HG03060 (cell line): ENCODE results near the gene TGFBR1.
A peak's percentile ranks its signal among the peaks of the same experiment; 100 is the strongest.

Source experiments
- ATAC-seq: cut with Tn5 transposase; IDR thresholded peaks from one replicate; pipeline ENCODE4 v1.9.1; 2021; ENCODE audit warnings: low read depth, moderate number of reproducible peaks; ENCODE audit not compliant: unreplicated experiment

TGFBR1 gene

DNA sequence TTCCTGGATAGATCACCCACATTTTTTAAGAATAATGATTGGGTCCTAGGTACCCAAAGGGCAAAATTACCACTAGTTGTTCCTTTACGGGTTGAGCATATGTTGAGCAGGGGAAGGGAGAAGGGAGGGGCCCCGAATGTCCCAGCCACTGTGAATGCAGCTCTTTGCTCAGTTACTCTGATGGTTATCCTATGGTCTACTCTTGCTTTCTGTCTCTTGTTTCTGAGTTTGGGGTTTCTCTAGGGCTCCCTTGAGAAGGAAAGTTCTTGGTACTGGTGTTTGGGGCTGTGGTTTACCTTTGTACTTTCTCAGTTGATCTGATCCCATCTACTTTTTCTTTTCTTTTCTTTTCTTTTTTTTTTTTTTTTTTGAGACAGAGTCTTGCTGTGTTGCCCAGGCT is 61.2 kb downstream of the TGFBR1 start:
- ATAC-seq, result no peak

DNA sequence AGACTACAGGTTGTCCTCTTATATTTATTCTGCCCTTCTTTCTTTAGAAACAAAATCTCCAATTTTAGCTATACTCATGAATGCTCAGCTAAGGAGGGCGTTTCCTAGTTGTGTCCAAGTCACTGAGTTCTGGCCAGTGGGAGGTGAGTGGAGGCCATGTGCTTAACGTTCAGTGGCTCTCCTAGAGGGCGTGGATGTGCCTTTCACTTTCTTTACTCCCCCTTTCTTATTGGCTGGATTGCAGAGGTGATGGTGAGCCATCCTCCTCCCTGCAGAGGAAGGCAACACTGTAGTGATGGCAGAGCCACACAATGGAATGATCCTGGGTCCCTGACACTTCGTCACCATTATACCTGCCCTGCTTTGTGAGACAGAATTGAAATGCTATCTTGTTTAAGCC is 62.2 kb downstream of the TGFBR1 start:
- no peak for ATAC-seq

DNA sequence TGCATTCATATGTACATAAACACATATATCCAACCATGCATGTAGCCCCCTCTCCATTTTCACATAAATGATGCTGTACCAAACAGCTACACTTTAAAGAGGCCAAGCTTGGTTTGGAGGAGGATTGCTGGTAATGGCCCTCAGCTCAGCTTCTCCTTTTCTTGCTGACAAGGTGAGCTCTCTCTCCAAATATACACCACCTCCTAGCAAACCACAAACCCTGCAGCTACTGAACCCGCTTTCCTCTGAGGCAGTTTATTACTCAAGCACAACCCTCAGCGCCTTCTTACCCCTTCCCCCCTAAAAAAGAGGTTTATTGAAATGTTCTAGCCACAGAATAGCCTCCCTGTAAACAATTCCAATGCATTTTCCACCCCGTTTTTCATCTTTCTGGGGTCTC is 62.8 kb downstream of the TGFBR1 start:
- ATAC-seq, result no peak

DNA sequence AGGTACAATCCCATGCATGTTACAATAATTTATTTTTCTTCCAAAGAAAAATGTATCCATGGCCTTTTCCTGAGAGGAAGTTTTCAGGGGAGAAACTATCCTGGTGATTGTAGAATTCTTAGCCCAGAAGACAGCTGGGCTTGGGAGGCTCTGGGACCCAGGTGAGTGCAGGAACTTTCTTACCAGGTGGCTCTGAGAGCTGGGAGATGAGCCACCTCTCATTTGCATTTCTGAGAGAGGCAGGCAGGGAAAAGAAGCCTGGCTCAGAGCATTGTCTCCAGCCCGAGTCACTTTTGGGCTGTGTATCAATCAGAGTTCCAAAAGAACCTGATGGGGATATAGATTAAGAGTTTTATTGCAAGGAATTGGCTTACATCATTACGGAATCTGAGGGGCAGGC is 64.2 kb downstream of the TGFBR1 start:
- no peak for ATAC-seq

DNA sequence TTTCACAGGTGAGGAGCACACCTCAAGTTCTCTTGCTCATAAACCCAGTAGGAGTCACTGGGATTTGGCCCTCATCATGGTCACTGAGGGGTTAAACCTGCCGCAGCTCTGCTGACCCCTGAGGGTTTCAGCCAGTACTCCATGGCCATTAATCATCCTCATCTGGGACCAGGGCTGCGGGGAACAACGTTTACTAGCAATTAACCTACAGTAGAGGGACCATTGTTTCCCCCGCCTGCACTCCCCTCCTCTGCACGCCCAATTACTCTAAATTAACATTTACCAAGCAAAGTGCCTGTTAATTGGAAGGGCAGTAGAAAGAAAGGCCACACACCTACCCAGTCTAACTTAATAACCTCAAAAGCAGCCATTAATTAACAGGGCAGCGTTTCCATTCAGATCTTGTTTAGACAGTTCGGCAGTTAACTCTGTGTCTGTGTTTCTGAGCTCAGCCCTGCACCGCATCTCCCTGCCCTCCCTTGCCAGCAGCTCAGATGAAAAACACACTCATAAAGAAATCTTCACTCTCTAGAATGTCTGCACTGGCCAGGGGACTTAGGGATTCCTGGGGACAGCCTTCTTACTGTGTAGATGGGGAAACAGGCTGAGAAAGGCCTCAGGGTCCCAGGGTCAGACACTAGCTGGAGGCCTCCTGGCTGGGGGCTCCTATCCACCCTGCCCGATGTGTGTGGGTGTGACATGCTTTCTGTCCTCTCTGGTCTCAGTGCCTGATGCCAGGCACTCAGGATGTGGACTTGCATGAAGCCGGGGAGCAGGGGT is 65.3 kb downstream of the TGFBR1 start:
- no peak for ATAC-seq

- ATAC-seq, result no peak
These were observed 66.6 kb downstream of the TGFBR1 start for GRCh38 chr9:99171225-99172123.

DNA sequence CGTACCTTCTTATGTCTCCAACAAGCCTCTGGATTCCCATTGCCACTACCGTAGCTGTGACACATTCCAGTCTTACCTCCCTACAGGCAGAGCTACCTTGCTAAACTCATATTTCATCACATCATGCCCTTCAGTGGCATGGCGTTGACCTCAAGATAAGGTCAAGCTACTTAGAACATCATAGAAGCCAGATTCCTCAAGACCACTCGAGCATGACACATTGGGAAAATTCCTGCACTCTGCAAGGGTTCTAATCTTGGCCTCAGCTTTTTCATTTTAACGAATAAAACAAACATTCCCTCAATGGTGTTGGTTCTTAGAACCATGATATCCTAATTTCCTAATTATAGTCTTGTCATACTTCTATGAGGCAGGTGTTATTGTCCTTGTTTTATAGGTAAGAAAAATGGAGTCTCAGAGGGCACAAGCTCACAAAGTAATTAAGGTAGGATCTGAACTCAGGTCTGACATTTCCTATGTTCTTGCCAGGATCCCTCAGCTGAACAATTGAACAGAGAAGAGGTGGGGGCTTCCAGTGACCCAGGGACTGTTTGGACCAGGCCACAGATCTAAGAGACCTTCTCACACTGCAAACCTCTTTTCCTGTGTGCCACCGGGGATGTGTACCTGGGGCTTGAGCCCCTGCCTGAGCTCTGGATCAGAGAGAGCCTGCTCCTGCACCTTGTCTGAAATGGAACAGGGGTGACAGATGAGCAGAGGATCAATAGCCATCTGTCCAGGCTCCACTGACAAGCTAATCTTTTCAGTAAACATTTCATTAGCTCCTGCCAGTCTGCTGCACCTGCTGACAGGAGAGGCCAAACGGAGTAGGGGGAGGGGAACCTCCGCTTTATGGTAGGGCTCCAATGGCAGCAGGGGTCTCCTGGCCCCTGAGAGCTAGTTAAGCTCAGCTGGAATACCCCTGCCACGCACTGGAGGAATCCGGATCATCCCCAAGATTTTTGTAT is 67.5 kb downstream of the TGFBR1 start:
- ATAC-seq, result no peak

DNA sequence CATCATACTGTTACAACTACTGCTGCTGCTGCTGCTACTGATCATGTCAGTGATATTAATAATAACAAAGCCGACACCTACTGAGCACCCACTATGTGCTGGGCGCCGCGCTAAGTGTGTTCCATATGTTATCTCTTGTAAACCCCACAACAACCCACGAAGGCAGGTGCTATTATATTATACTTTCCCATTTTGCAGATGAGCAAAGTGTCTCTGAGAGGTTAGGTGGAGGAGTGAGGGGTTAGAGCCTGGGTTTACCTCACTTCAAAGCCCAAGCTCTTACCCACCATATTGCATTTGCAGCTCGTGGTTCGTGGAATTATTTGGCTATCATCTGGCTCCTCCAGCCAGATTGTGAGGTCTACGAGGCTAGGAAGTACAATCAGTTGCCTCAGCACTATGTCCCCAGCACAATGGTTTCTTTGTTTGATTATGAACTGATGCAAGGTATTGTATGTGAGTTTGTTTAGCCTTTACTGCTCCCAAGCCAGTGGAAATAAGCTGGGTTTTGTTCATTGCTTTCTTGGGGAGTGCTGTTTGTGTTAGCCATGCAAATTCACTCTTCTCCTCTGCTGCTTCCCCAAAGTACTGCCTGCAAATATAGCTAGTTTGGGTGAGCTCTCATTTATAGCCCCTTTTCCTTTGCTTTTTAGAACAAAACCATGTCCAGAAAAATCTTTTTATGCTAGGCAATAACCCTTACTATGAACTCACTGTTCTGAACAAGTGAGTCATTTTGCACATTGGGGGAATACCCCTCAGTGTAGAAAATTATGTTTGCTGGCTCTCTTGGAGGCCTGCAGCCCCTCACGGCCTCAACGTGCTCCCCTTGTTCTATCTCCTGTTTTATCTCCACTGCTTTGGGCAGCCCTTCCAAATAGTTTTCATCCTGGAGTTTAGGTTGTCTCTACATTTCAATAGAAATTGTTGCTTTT is 68.9 kb downstream of the TGFBR1 start:
- ATAC-seq, result no peak

GRCh38 chr9:99176527-99177013 is 71.7 kb downstream of the TGFBR1 start:
- ATAC-seq, result no peak

DNA sequence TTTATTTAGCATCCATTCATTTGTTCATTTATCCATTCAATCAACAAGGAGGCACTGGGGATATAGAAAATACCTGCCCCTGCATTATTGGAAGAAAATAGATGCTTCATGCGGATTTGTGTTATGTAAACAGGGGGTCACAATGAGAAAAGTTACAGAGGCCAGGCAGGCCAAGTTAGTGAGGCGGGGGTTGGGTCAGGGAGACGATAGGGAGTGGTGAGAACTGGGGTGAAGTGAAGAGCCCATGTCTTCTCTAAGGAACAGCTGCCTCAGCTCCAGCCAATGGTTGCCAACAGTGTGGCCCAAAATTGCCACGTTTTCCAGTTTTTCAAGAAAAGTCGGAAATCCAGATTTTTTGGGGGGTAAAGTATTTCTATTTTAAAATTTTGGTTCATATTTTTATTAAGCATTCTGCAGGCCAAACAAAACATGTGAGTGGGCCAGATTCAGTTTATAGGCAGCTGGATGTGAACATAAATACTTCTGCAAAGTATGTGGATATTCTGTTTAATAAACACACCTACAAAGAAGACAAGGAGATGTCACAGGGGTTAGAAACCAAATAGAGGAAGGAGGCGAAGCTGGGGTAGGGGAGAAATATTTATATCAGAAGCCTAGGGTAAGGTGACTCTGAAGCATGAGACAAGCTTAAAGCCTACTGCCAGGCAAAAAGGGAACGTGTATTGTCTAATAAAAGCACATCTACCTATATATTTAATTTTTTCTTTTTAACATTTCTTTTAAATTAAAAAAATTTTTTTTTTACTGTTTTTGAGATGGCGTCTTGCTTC is 72.9 kb downstream of the TGFBR1 start:
- no peak for ATAC-seq

DNA sequence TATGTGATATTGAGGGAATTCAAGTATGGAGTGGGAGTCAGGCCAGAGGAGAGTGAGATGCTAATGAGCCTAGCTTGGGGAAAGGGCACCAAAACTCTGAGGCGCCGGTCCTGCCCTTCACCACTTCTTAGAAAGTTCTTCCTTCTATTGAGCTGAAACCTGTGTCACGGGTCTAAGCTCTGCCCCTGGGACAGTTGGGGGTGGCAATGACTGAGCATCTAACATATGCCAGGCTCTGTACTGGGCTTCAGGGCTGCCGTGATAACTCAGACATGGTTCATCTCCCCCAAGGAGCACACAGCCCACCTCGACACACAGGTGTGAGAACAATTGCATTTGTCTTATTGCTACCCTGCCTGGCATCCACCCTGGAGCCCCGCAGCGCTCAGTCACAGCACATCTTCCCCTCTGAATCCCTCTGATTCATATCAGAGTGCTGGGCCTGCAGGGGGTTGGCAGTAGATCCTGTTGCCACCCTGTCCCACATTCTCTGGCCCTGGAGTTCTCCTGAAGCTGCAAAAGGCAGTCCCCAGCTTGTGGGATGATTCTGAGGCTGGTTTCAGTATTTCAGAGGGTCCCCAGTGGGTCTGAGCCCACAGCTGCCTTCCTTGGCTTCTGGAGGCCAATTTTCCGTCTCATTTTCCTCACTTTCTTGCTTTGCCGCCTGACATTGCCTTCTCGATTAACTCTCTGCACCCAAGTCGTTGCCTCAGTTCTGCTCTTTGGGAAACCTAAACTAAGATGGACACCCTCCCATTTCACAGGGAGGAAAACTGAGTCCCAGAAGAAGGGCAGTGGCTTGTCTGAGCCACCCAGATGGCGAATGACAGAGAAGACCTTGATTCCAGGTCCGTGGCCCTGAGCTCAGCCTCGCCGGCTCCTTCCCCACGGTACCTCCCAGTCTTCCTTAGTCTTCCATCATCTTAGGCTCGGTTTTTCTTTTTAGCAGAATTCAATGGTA is 74.3 kb downstream of the TGFBR1 start:
- ATAC-seq, result no peak

DNA sequence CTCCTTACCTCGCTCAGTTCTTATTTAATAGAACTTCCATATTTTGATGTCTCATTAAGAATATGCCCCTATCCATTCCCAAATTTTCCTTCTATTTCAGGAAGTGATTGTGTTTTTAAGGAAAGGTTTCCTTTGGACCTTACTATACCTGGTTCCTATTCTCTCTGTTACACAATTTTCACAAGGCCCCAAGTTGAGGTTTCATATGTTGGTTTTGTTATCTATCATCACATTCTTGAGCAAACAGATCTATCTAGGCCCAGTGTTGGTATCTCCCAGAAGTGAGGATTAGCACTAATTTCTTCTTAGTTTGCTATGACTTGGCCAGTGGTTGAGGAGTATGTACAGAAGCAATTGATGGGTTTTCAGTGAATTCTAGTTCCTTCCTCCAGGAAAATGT is 75.3 kb downstream of the TGFBR1 start:
- no peak for ATAC-seq

DNA sequence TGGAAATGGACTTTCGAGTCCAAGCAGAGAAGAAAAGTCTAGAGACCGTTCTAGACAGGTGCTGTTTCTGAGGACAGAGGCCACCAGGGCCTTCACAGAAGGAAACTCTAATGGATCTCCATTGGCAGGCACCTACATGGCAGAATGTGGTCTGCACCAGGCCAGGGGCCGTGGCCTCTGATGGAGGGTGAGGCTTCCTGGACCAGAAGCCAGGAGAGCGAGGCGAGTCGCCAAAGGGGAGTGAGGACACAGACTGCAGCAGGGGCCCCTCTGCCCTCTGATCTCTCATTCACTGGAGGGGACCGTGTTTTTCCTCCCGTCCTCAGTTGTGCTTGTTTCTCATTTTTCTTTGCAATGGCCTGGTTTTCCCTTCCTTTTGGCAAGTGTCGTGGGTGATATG is 75.7 kb downstream of the TGFBR1 start:
- no peak for ATAC-seq

DNA sequence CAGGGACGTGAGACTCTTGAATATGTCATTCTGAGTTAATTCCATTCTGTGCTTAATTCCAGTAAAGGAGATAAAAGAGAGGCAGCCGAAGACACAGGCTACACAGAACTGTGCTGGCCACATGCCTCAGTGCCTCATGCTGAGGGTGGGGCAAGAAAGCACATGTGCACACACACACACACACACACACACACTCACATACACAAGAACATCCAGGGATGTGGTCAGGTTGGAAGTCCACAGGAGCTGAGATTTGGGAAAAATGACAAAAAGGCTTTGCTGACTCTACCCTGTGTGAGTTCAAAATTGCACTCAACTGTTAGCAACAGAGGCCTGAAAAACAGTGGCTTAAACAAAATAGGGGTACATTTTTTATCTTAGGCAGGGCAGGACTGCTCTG is 76.3 kb downstream of the TGFBR1 start:
- no peak for ATAC-seq

- peak; percentile 34 for ATAC-seq
These were observed 76.7 kb downstream of the TGFBR1 start for GRCh38 chr9:99181621-99182020.

DNA sequence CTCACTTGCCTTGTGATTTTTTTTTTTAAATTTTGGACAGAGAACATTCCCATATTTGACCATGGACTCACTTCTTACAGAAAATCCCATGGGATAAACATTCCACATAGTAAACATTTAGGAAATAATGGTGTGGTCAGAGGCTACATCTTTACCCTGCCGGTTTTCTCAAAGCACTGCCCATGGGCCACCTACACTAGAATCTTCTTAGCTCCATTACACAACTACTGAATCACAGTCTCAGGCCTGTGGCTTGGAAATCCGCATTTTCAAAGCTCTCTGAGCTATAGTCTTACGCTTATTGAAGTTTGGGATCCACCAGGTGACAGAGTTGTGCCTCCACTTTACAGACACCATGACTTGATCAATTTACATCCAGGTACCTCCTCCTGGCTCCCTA is 77.4 kb downstream of the TGFBR1 start:
- no peak for ATAC-seq

DNA sequence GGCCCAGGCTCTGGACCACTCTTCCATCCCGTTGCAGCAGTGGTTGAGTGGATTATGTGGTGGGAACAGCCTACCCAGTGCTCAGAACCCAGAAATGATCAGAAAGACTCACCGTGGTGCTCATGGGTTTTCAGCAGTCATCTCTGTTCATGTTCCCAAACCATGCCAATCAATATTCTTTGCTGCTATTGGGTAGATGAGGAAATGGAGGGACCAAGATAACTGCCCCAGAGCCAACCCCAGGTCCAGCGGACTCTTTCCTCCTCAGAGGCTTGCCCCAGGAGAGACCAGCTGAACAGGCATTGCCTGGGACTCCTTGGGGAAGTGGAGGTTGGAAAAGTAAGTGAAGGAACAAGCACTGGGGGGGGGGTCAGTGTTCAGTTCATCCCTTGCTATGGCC is 78.7 kb downstream of the TGFBR1 start:
- no peak for ATAC-seq

- no peak for ATAC-seq
These were observed 79.2 kb downstream of the TGFBR1 start for GRCh38 chr9:99184110-99184474.
